Stimulated activated CD4-positive, alpha-beta T cell treated with anti-CD3 and anti-CD28 coated beads, Interleukin-4, amount 100 ng/mL, for 24 hours (primary cell): Measurements from ENCODE around the gene ALG13.
"Not testable (repeated sequence)": the region's sequence is repeated elsewhere in the genome, so short reads cannot be mapped to it uniquely, and the experiment has no call there.

Source experiments
- DNase-seq: peaks from one replicate; pipeline ENCODE4 v3.0.0-alpha.2; 2020

The ALG13 gene

GRCh38 chrX:111680988-111681779 lies at the start of gene ALG13:
Gene ALG13, plus strand, starts transcription at chrX:111681170. Its CDS starts 49 bp downstream, at chrX:111681219.
- peak; percentile 87 for DNase-seq

DNA sequence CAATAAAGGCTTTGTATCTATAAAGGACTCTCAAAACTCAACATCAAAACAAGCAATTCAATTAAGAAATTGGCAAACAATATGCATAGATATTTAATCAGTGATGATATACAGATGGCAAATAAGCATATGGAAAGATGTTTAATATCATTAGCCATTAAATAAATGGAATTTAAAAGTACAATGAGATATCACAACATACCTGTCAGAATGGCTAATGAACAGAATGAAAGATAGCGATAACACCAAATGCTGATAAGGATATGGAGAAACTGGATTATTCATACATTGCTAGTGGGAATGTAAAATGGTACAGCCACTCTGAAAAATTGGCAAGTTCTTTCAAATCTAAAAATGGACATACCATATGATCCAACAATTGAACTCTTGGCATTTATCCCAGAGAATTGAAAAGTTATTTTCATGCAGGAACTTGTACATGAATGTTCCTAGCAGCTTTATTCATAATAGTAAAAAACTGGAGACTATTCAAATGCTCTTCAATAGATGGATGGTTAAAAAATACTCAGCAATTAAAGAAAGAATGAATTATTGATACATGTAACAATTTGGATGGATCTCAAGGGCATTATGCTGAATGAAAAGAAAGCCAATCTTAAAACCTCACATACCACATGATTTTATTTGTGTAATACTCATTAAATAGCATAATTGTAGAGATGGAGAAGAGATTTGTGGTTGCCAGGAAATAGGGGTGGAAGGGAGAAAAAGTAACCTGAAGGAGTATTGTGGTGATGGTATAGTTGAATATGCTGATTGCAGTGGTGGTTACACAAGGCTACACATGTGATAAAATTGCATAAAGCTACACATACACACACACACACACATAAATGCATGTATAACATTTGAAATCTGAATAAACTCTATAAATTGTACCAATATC lies 45.9 kb upstream of the ALG13 start:
- no peak for DNase-seq

- no peak for DNase-seq
Observed at GRCh38 chrX:111641969-111642368, 39.0 kb upstream of the ALG13 start.

GRCh38 chrX:111645165-111645564 lies 35.8 kb upstream of the ALG13 start:
- not testable (repeated sequence) for DNase-seq

DNA sequence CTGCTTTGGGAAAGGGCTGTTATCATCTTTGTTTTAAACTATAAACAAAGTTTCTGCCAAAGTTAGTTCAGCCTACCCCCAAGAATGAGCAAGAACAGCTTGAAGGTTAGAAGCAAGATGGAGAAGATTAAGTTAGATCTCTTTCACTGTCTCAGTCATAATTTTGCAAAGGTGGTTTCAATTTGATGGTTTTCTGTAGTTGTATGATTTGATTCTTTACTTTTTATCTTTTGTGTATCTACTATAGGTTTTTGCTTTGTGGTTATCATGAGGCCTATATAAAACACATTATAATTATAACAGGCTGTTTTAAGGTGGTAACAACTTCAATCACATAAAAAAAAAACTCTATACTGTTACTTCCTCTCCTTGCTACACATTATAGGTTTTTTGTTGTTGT lies 35.4 kb upstream of the ALG13 start:
- no peak for DNase-seq

- DNase-seq, result no peak
Observed at GRCh38 chrX:111646515-111646914, 34.5 kb upstream of the ALG13 start.

DNA sequence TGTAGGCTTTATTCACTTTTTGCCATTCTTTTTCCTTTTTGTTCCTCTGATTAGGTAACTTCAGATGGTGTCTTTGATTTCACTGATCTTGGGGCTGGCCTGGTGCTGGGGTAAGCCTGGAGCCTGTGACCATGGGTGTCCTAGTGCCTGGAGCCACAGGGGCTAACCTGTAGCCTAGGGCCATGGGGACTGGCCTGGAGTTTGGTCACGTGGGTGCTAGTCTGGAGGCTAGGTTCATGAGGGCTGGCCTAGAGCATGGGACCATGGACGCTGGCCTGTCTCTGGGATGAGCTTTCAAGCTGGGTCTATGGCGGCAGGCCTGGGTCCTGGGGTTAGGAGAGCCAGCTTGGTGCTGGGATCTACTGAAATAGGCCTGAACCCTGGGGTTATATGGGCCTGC lies 32.2 kb upstream of the ALG13 start:
- no peak for DNase-seq

- no peak for DNase-seq
Observed at GRCh38 chrX:111649638-111650037, 31.3 kb upstream of the ALG13 start.

GRCh38 chrX:111650845-111651244 lies 30.1 kb upstream of the ALG13 start:
- DNase-seq, result no peak

DNA sequence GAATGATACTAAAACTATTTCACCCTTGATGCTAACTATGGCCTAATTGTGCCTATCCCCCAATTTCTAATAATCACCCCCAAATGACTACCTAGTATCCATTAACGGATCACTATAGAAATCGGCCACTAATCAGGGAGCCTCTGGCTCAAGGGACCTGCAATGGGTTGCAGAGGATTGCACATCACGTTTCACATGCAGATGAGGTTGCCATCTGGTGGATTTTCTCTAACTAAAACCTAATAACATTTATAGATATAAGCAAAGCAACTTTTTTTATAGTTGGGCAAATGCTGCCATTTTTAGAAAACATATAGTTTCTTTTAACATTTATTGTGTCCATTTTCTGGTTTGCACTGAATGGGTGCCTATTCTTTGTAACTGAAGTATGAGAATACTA lies 28.3 kb upstream of the ALG13 start:
- no peak for DNase-seq

DNA sequence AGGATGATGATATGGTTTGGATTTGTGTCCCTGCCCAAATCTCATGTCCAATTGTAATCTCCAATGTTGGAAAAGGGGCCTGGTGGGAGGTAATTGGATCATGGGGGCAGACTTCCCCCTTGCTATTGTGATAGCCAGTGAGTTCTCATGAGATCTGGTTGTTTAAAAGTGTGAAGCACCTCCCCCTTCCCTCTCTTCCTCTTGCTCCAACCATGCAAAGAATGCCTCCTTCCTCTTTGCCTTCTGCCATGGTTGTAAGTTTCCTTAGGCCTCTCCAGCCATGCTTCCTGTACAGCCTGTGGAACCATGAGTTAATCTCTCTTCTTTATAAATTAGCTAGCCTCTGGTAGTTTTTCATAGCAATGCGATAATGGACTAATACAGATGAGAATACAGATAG lies 19.7 kb upstream of the ALG13 start:
- no peak for DNase-seq

GRCh38 chrX:111662292-111662691 lies 18.7 kb upstream of the ALG13 start:
- no peak for DNase-seq

- DNase-seq, result no peak
Observed at GRCh38 chrX:111671668-111672067, 9.3 kb upstream of the ALG13 start.

DNA sequence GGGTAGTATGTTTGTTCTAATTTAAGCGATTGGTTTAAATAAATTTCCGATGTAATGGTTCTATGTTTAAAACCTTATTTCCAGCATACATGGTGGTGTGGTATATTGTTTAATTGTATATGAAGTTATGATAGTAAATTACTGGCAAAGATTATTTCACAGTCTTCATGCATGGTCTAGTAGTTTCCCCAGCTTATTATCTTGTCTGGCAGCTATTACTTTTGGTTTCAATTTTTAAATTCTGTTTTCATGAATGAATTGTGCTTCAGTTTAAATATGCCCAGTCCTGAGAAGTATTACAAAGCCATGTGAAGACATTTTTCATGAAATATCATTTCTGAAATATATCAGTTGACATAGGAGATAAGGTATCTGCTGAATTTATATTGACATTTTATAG lies 6.3 kb downstream of the ALG13 start:
- DNase-seq, result no peak

GRCh38 chrX:111695297-111695880 lies 14.4 kb downstream of the ALG13 start:
- DNase-seq, result no peak

GRCh38 chrX:111719426-111720210 lies 38.6 kb downstream of the ALG13 start:
- no peak for DNase-seq

DNA sequence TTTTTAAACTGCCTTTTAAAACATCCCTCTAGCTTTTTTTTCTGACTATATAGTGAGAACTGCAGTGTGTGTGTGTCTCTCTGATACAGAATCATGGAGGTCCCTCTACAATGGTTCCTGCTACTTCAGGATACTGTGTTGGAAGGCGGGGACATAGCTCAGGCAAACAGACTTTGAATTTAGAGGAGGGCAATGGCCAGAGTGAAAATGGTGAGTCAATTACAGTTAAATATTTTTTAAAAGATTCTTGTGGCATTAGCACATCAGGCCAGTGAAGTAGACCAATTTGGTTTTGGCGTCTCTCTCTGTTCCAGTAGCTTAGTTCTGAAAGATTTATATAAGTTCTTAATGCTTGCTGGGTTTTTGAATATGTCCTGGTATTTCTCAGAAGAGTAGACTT lies 47.1 kb downstream of the ALG13 start:
- DNase-seq, result no peak

GRCh38 chrX:111731351-111731750 lies 50.4 kb downstream of the ALG13 start:
- no peak for DNase-seq

- DNase-seq, result no peak
Observed at GRCh38 chrX:111736571-111736970, 55.6 kb downstream of the ALG13 start.

DNA sequence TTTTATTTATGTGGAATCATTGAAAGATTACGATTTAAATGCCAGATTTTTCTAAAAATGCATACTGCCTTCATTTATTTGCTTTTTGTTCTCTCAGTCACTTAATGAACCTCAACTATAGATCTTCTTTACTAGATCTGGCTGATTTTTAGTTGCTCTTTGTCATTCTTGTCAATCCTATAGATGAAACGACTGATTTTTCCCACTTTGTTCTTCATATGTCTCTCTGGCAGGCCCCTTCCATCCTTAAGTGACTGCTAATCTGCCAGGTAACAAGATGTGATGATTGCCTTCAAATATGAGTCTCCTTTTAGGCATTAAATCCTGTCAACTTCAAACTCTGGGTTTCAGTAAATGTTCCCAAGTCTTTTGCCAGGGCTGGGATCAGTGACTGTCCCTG lies 61.0 kb downstream of the ALG13 start:
- DNase-seq, result no peak

DNA sequence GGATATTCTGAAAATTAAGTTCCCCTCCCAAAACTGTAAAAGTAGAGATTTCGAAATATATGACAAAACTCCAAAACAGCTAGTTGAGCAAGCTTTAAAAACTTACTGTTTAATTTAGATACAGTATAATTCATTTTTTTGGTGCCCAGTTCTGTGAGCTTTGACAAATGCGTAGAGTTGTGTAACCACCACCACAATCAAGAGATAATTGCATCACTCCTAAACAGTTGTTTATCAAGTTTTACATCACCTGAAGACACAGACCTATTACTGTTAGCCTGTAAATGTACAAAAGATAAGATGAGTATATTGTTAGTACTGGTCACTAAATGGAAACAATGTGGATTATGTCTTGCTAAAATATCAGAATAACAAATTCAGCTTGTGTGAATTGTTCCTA lies 62.3 kb downstream of the ALG13 start:
- no peak for DNase-seq

DNA sequence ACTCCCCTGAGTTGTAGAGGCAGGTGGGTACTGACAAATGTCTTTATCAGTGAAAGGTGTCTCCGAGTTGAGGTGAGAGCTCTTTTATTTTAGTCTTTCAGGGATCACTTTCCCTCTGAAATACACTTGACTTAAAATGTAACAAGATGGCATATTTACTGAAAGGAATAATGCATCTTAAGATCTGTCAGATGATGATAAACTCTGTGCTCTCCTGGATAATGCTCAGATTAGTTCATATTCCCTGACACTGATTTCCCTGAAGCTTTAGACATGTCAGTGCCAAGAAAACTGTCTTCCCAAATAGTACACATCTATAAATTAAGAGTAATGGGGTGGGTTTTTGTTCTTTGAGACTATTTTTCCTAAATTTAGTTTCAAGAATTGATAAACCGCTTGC lies 75.5 kb downstream of the ALG13 start:
- no peak for DNase-seq

DNA sequence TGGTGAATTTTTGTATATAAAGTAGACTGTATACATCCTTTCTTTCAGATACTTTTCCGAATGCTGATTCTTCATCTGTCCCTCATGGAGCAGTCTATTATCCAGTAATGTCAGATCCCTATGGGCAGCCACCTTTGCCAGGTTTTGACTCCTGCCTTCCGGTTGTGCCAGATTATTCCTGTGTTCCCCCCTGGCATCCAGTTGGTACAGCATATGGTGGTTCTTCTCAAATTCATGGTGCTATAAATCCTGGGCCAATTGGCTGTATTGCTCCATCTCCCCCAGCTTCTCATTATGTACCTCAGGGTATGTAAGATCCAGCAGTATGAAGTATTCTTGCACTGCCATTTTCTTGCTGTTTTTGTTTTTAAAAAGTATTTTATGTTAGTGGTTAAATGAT lies 78.7 kb downstream of the ALG13 start:
- no peak for DNase-seq
